ENCODE results near the gene CMPK1. TPM values are rescaled to one million over a fixed set of nuclear protein-coding genes. Genes with fewer than 3 reads are reported as not detected.

The CMPK1 gene
- total RNA-seq, 1 experiment from 2014 or later = 28.7 TPM

GRCh38 chr1:47410068-47410455, 76.5 kb downstream of the CMPK1 start:
- no peak overlapping the region for H3K18ac ChIP-seq (ENCODE audit: insufficient read length, low read depth, low read length)
- H4K20me1 ChIP-seq (ENCODE audit: control insufficient read depth, insufficient read depth, insufficient read length) = no peaks in the 10 kb centered on the region
- H3K27ac ChIP-seq (ENCODE audit: insufficient read length, low read depth, low read length) = no peak overlapping the region
- no peaks in the 10 kb centered on the region for H3K79me2 ChIP-seq (ENCODE audit: insufficient read depth, low read length)
- H3K27me3 ChIP-seq (ENCODE audit: insufficient read depth, low read length) = peaks cover 11% of the 10 kb centered on the region; the same call in 1 of the 2 replicates
- no peak overlapping the region for H3K9ac ChIP-seq (ENCODE audit: extremely low read depth, insufficient read length, low read length)
- H3K36me3 Mint-ChIP-seq (ENCODE audit: insufficient read depth in 1 of 3, low read depth in 3 of 3) = no peaks in the 10 kb centered on the region
- no peak overlapping the region for H2BK20ac ChIP-seq (ENCODE audit: low read depth, low read length, poor library complexity, severe bottlenecking)
- no peak overlapping the region for H3K14ac ChIP-seq (ENCODE audit: insufficient read depth, low read length)
- no peaks in the 10 kb centered on the region for H3K9me3 ChIP-seq (ENCODE audit: control insufficient read depth, low read depth, low read length)
- H3T11ph ChIP-seq (ENCODE audit: low read length) = no peak overlapping the region
- H2BK15ac ChIP-seq (ENCODE audit: low read depth, low read length) = no peak overlapping the region
- H2AK5ac ChIP-seq (ENCODE audit: insufficient read length, low read length) = no peak overlapping the region
- no peak overlapping the region for H4K5ac ChIP-seq (ENCODE audit: insufficient read length, low read depth, low read length)
- H3K4me1 ChIP-seq (ENCODE audit: insufficient read depth, low read length) = peaks cover 3% of the 10 kb centered on the region; the same call in 1 of the 2 replicates
- no peak overlapping the region for H3K4ac ChIP-seq (ENCODE audit: low read depth, low read length)
- TF ChIP-seq, protein P1, sequence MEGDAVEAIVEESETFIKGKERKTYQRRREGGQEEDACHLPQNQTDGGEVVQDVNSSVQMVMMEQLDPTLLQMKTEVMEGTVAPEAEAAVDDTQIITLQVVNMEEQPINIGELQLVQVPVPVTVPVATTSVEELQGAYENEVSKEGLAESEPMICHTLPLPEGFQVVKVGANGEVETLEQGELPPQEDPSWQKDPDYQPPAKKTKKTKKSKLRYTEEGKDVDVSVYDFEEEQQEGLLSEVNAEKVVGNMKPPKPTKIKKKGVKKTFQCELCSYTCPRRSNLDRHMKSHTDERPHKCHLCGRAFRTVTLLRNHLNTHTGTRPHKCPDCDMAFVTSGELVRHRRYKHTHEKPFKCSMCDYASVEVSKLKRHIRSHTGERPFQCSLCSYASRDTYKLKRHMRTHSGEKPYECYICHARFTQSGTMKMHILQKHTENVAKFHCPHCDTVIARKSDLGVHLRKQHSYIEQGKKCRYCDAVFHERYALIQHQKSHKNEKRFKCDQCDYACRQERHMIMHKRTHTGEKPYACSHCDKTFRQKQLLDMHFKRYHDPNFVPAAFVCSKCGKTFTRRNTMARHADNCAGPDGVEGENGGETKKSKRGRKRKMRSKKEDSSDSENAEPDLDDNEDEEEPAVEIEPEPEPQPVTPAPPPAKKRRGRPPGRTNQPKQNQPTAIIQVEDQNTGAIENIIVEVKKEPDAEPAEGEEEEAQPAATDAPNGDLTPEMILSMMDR (conservative IDR thresholded peaks at IDR 0.05) = no peak
- DNase-seq = no peak
- no peak overlapping the region for H2AFZ ChIP-seq (ENCODE audit: low read length)
- no peaks in the 10 kb centered on the region for H3K79me1 ChIP-seq (ENCODE audit: insufficient read depth, low read depth, low read length, poor library complexity, severe bottlenecking)
- no peak overlapping the region for H3K23ac ChIP-seq (ENCODE audit: insufficient read length, low read depth, low read length)
- no peak overlapping the region for H4K91ac ChIP-seq (ENCODE audit: insufficient read length, low read depth, low read length)
- H3K23me2 ChIP-seq (ENCODE audit: insufficient read length, low read depth, low read length, poor library complexity, severe bottlenecking) = no peaks in the 10 kb centered on the region
- WGBS (ENCODE audit: extremely low coverage, insufficient read length, low lambda C conversion rate) = no CpG with 5 or more reads among the region's 3 CpGs
- peaks cover 78% of the 10 kb centered on the region for H3K27me3 Mint-ChIP-seq (ENCODE audit: low read depth)
- H3K4me2 ChIP-seq (ENCODE audit: insufficient read depth, insufficient read length, low read length) = no peak overlapping the region
- no peak overlapping the region; a peak in 1 of 7 replicates for H3K27ac Mint-ChIP-seq
- no peak overlapping the region for H4K8ac ChIP-seq (replicated peaks; ENCODE audit: insufficient read length, low read depth, low read length)
- H2BK5ac ChIP-seq (ENCODE audit: insufficient read length, low read length) = no peak overlapping the region
- no peak overlapping the region for H3K56ac ChIP-seq (ENCODE audit: insufficient read length, low read depth, low read length)
- H3K9me3 Mint-ChIP-seq = no peaks in the 10 kb centered on the region; a peak in 1 of 5 replicates
- H2BK120ac ChIP-seq (ENCODE audit: low read depth, low read length, poor library complexity, severe bottlenecking) = no peak overlapping the region
- no peak overlapping the region for H3K4me3 Mint-ChIP-seq
- H3K4me1 Mint-ChIP-seq = no peaks in the 10 kb centered on the region
- H2BK12ac ChIP-seq (ENCODE audit: insufficient read length, low read depth, low read length) = no peak overlapping the region

Measured in H9 (cell line).